Smooth muscle cell (in vitro differentiated cells): ENCODE data around the gene HMGN1. TPM values are rescaled to one million over a fixed set of nuclear protein-coding genes. Genes with fewer than 3 reads are reported as not detected.

Experiments
- DNase-seq: peaks from one replicate; lab custom pipeline; 2025; ENCODE audit not compliant: unreplicated experiment; lab: John Stamatoyannopoulos, UW
- H2AFZ ChIP-seq: fragments of 200-600 bp; sonication (generic); 2 replicates; pipeline ENCODE4 v1.6.0; 2016; ENCODE audit warnings: antibody characterized with exemption, low read depth, mild to moderate bottlenecking
- H3F3A ChIP-seq: fragments of 200-600 bp; sonication (generic); 2 replicates; pipeline ENCODE4 v1.6.0; 2017; ENCODE audit warnings: antibody characterized with exemption, low read depth
- H3K27ac ChIP-seq: fragments of 200-600 bp; sonication (generic); 2 replicates; pipeline ENCODE4 v1.5.1; 2016; ENCODE audit warnings: low read depth, mild to moderate bottlenecking
- H3K27me3 ChIP-seq: fragments of 200-600 bp; sonication (generic); 2 replicates; pipeline ENCODE4 v1.6.1; 2016; ENCODE audit warnings: low read depth, mild to moderate bottlenecking
- H3K36me3 ChIP-seq: fragments of 200-600 bp; sonication (generic); 2 replicates; pipeline ENCODE4 v1.5.1; 2016; ENCODE audit warnings: low read depth
- H3K4me1 ChIP-seq: fragments of 200-600 bp; sonication (generic); 2 replicates; pipeline ENCODE4 v1.5.1; 2016; ENCODE audit warnings: low read depth
- H3K4me2 ChIP-seq: fragments of 200-600 bp; sonication (generic); 2 replicates; pipeline ENCODE4 v1.6.0; 2016; ENCODE audit warnings: mild to moderate bottlenecking
- H3K4me3 ChIP-seq: fragments of 200-600 bp; sonication (generic); 2 replicates; pipeline ENCODE4 v1.5.1; 2016; ENCODE audit warnings: mild to moderate bottlenecking
- H3K79me2 ChIP-seq: fragments of 200-600 bp; sonication (generic); 2 replicates; pipeline ENCODE4 v1.6.0; 2016; ENCODE audit warnings: low read depth, mild to moderate bottlenecking
- H3K9ac ChIP-seq: fragments of 200-600 bp; sonication (generic); 2 replicates; pipeline ENCODE4 v1.6.0; 2016; ENCODE audit warnings: low read depth
- H3K9me3 ChIP-seq: fragments of 200-600 bp; sonication (generic); replicated peaks from 2 replicates; pipeline ENCODE4 v1.5.1; 2016; ENCODE audit warnings: low read depth
- H4K20me1 ChIP-seq: fragments of 200-600 bp; sonication (generic); 2 replicates; pipeline ENCODE4 v1.6.0; 2016; ENCODE audit warnings: low read depth
- CTCF ChIP-seq: fragments of 200-600 bp; sonication (generic); IDR thresholded peaks from 2 replicates; pipeline ENCODE4 v1.5.1; 2017; ENCODE audit warnings: borderline replicate concordance, mild to moderate bottlenecking, antibody characterized with exemption; ENCODE audit not compliant: insufficient read depth, poor library complexity, severe bottlenecking
- WGBS: methylation state at CpG from one replicate; pipeline ENCODE4 v1.1.7; 2016; ENCODE audit warnings: low lambda C conversion rate; 5-methylcytosine and 5-hydroxymethylcytosine counted together
- polyA plus RNA-seq: library from polyadenylated mRNA; unstranded; fragments of >200 nt; fragmentation: Nextera tagmentation; extraction: Ambion mirVana; gene quantifications from 2 replicates; pipeline ENCODE4 v1.2.1, GENCODE V29; 2016
- total RNA-seq: library from RNA; depleted of rRNA; stranded (reverse); fragments of >200 nt; gene quantifications from 2 replicates; pipeline ENCODE4 v1.2.3, GENCODE V29; 2014

The HMGN1 gene
- total and polyA plus RNA-seq, 2 experiments from 2014 or later, result 396 to 427 TPM

- peaks cover 46% of the 10 kb centered on the region for H3K79me2 ChIP-seq
- no peaks in the 10 kb centered on the region for H3K36me3 ChIP-seq
- peak overlapping the region; percentile 25 for H3K9ac ChIP-seq
These were observed 36.5 kb downstream of the HMGN1 start for GRCh38 chr21:39312112-39313041.

GRCh38 chr21:39311164-39311563 lies 37.7 kb downstream of the HMGN1 start:
- Histone ChIP-seq H3K79me2 (peaks cover 58% of the 10 kb centered on the region), H3K4me3 (no peak overlapping the region), H3K4me1 (peaks cover 13% of the 10 kb centered on the region), H3F3A (no peaks in the 10 kb centered on the region), H3K27me3 (no peaks in the 10 kb centered on the region), H3K9me3 (no peaks in the 10 kb centered on the region), H3K9ac (no peak overlapping the region), H3K27ac (no peak overlapping the region), H4K20me1 (peaks cover 55% of the 10 kb centered on the region), H3K36me3 (no peaks in the 10 kb centered on the region), H3K4me2 (no peak overlapping the region), H2AFZ (no peak overlapping the region)
- WGBS, result 97% methylated on average over 7 of the region's 7 CpGs
- DNase-seq, result no peak
- TF ChIP-seq CTCF, result no peak

More at GRCh38 chr21:39312112-39313041, 36.5 kb downstream of the HMGN1 start:
- H3F3A ChIP-seq, result peaks cover 3% of the 10 kb centered on the region
- 4% methylated on average over 39 of the region's 65 CpGs for WGBS
- no peak overlapping the region for H2AFZ ChIP-seq
- H4K20me1 ChIP-seq, result peaks cover 46% of the 10 kb centered on the region
- peak overlapping the region; percentile 70 for H3K27ac ChIP-seq
- peak; percentile 77 for DNase-seq
- H3K27me3 ChIP-seq, result no peaks in the 10 kb centered on the region
- no peak for TF ChIP-seq CTCF
- H3K9me3 ChIP-seq, result no peaks in the 10 kb centered on the region
- H3K4me2 ChIP-seq, result peak overlapping the region; percentile 99
- H3K4me3 ChIP-seq, result peak overlapping the region; percentile 93
- peaks cover 13% of the 10 kb centered on the region for H3K4me1 ChIP-seq

GRCh38 chr21:39307466-39307865 lies 41.4 kb downstream of the HMGN1 start:
- TF ChIP-seq CTCF, result no peak
- no peak overlapping the region for H3K9ac ChIP-seq
- H3K79me2 ChIP-seq, result peaks cover 68% of the 10 kb centered on the region
- peaks cover 8% of the 10 kb centered on the region for H3K4me1 ChIP-seq
- no peak overlapping the region for H3K27ac ChIP-seq
- H3K4me3 ChIP-seq, result no peak overlapping the region
- WGBS, result 97% methylated on average over 1 of the region's 1 CpG
- H3K4me2 ChIP-seq, result no peak overlapping the region
- no peaks in the 10 kb centered on the region for H3K27me3 ChIP-seq
- H4K20me1 ChIP-seq, result peaks cover 70% of the 10 kb centered on the region
- H3K9me3 ChIP-seq, result no peaks in the 10 kb centered on the region
- no peak overlapping the region for H2AFZ ChIP-seq
- H3F3A ChIP-seq, result no peaks in the 10 kb centered on the region
- no peak for DNase-seq
- H3K36me3 ChIP-seq, result no peaks in the 10 kb centered on the region
